DOHH2 (cell line): ENCODE results near the gene CHCHD6.
"Not testable (repeated sequence)": the region's sequence is repeated elsewhere in the genome, so short reads cannot be mapped to it uniquely, and the experiment has no call there.

Source experiments
- H3F3A ChIP-seq: fragments of 200-600 bp; sonication (generic), shearing (Covaris generic); 2 replicates; pipeline ENCODE4 v1.6.0; 2016; ENCODE audit warnings: antibody characterized with exemption, mild to moderate bottlenecking; ENCODE audit not compliant: control insufficient read depth, insufficient read depth
- H3K27ac ChIP-seq: fragments of 200-600 bp; sonication (generic); 2 replicates; pipeline ENCODE4 v1.5.1; 2014; ENCODE audit warnings: low read depth, mild to moderate bottlenecking, low read length, moderate library complexity
- H3K27me3 ChIP-seq: fragments of 200-600 bp; sonication (generic); 2 replicates; pipeline ENCODE4 v1.6.1; 2014; ENCODE audit warnings: mild to moderate bottlenecking, low read length, mixed read lengths; ENCODE audit not compliant: control insufficient read depth
- H3K36me3 ChIP-seq: fragments of 200-600 bp; sonication (generic); 2 replicates; pipeline ENCODE4 v1.6.1; 2014; ENCODE audit warnings: mild to moderate bottlenecking, low read length, moderate library complexity, mixed read lengths; ENCODE audit not compliant: control insufficient read depth
- H3K4me1 ChIP-seq: fragments of 200-600 bp; sonication (generic); 2 replicates; pipeline ENCODE4 v1.6.1; 2014; ENCODE audit warnings: mild to moderate bottlenecking, low read length, mixed read lengths; ENCODE audit not compliant: control insufficient read depth
- H3K4me2 ChIP-seq: fragments of 200-600 bp; sonication (generic); 2 replicates; pipeline ENCODE4 v1.6.0; 2014; ENCODE audit warnings: mild to moderate bottlenecking, low read length, moderate library complexity
- H3K4me3 ChIP-seq: fragments of 200-600 bp; sonication (generic); 2 replicates; pipeline ENCODE4 v1.5.1; 2014; ENCODE audit warnings: mild to moderate bottlenecking, low read length, mixed read lengths
- H3K79me2 ChIP-seq: fragments of 200-600 bp; sonication (generic); 2 replicates; pipeline ENCODE4 v1.6.1; 2014; ENCODE audit warnings: mild to moderate bottlenecking, low read length, mixed read lengths; ENCODE audit not compliant: control insufficient read depth
- H3K9me2 ChIP-seq: fragments of 200-600 bp; sonication (generic); replicated peaks from 2 replicates; pipeline ENCODE4 v1.6.1; 2014; ENCODE audit warnings: mild to moderate bottlenecking, low read length, mixed read lengths; ENCODE audit not compliant: control insufficient read depth
- H3K9me3 ChIP-seq: fragments of 200-600 bp; sonication (generic); 2 replicates; pipeline ENCODE4 v1.6.1; 2014; ENCODE audit warnings: antibody characterized with exemption, low read length, mixed read lengths; ENCODE audit not compliant: control insufficient read depth, insufficient read depth
- H4K20me1 ChIP-seq: fragments of 200-600 bp; sonication (generic); 2 replicates; pipeline ENCODE4 v1.6.0; 2014; ENCODE audit warnings: low read depth, mild to moderate bottlenecking, antibody characterized with exemption, low read length, moderate library complexity; ENCODE audit not compliant: control insufficient read depth, insufficient read depth
- CTCF ChIP-seq: fragments of 200-600 bp; sonication (generic); IDR thresholded peaks from one replicate; pipeline ENCODE4 v1.5.1; 2014; ENCODE audit warnings: antibody characterized with exemption, mild to moderate bottlenecking, low read depth, low read length; ENCODE audit not compliant: poor library complexity, severe bottlenecking
- EZH2phosphoT487 ChIP-seq: fragments of 200-600 bp; sonication (generic); IDR thresholded peaks from 2 replicates; pipeline ENCODE4 v1.6.1; 2017; ENCODE audit warnings: borderline replicate concordance, mild to moderate bottlenecking, antibody characterized with exemption, low read length, moderate library complexity, mixed read lengths

CHCHD6 gene

DNA sequence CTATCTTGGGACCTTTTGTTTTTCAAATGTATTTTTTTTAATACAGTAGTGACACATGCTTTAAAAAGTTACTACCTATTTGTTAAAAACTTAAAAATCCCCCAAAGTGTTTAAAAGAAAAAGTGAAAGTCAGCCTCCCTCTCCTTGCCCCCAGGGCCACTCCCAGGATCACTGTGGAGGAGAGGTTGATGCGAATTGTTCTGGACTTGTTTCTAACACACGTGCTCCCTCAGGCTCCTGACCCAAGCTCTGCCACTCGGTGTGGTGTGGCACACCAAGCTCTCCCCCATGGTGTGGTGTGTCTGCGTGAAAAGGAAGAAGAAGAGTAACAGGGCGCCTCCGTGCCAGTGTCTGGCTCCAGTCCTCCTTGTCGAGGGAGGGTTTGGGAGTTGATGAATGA lies 93.5 kb downstream of the CHCHD6 start:
- TF ChIP-seq CTCF (no peak), EZH2phosphoT487 (no peak)

DNA sequence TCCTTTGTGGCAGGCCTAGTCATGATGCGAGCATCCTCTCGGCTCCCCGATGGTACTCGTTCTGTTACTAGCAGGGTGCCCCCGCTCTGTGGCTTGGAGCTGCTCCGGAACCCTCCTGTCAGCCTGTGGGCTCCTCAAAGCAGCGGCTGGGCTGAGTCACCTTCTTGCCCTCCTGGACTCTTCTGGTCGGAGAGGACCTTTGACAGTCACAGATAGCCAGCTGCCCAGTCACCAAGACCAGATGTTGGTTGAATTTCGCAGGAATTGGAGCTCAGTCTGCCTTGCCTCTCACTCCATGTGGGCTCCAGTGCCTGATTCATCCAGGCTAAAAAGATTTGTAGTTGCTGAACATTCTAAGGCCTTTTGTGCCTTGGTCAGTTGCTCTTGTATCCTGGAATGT lies 94.5 kb downstream of the CHCHD6 start:
- no peaks in the 10 kb centered on the region for H3F3A ChIP-seq
- H3K27me3 ChIP-seq: no peaks in the 10 kb centered on the region
- H3K4me3 ChIP-seq: no peak overlapping the region
- H3K4me2 ChIP-seq: no peak overlapping the region
- no peaks in the 10 kb centered on the region for H3K36me3 ChIP-seq
- TF ChIP-seq EZH2phosphoT487 (no peak), CTCF (no peak)
- no peaks in the 10 kb centered on the region for H3K9me3 ChIP-seq
- H3K79me2 ChIP-seq: no peaks in the 10 kb centered on the region
- no peaks in the 10 kb centered on the region for H4K20me1 ChIP-seq
- no peak overlapping the region for H3K27ac ChIP-seq
- H3K9me2 ChIP-seq: no peaks in the 10 kb centered on the region
- H3K4me1 ChIP-seq: no peaks in the 10 kb centered on the region

More for the DNA sequence above, 93.5 kb downstream of the CHCHD6 start:
- no peak overlapping the region for H3K4me3 ChIP-seq
- H3K36me3 ChIP-seq: no peaks in the 10 kb centered on the region
- H3K4me1 ChIP-seq: no peaks in the 10 kb centered on the region
- no peaks in the 10 kb centered on the region for H4K20me1 ChIP-seq
- H3K4me2 ChIP-seq: no peak overlapping the region
- no peaks in the 10 kb centered on the region for H3K79me2 ChIP-seq
- no peaks in the 10 kb centered on the region for H3K27me3 ChIP-seq
- H3K9me3 ChIP-seq: 0 out of 2 replicates have a peak, but pooled peaks cover 3% of the 10 kb centered on the region
- no peak overlapping the region for H3K27ac ChIP-seq
- no peaks in the 10 kb centered on the region for H3F3A ChIP-seq
- no peaks in the 10 kb centered on the region for H3K9me2 ChIP-seq

GRCh38 chr3:126799099-126799498 lies 95.1 kb downstream of the CHCHD6 start:
- H3K9me2 ChIP-seq: no peaks in the 10 kb centered on the region
- no peak overlapping the region for H3K27ac ChIP-seq
- no peaks in the 10 kb centered on the region for H3K79me2 ChIP-seq
- no peaks in the 10 kb centered on the region for H3K4me1 ChIP-seq
- no peak for TF ChIP-seq CTCF
- no peak for TF ChIP-seq EZH2phosphoT487
- H3K4me2 ChIP-seq: no peak overlapping the region
- H3F3A ChIP-seq: no peaks in the 10 kb centered on the region
- no peaks in the 10 kb centered on the region for H3K9me3 ChIP-seq
- no peak overlapping the region for H3K4me3 ChIP-seq
- no peaks in the 10 kb centered on the region for H3K36me3 ChIP-seq
- no peaks in the 10 kb centered on the region for H3K27me3 ChIP-seq
- no peaks in the 10 kb centered on the region for H4K20me1 ChIP-seq

DNA sequence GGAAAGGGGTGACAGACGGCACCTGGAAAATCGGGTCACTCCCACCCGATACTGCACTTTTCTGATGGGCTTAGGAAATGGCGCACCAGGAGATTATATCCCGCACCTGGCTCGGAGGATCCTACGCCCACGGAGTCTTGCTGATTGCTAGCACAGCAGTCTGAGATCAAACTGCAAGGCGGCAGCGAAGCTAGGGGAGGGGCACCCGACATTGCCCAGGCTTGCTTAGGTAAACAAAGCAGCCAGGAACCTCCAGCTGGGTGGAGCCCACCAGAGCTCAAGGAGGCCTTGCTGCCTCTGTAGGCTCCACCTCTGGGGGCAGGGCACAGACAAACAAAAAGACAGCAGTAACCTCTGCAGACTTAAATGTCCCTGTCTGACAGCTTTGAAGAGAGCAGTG lies 97.3 kb downstream of the CHCHD6 start:
- H3K27me3 ChIP-seq, H3K27ac ChIP-seq, H3K4me3 ChIP-seq, H3K79me2 ChIP-seq, H3F3A ChIP-seq, H3K36me3 ChIP-seq, H3K4me2 ChIP-seq, H3K4me1 ChIP-seq, H3K9me3 ChIP-seq, H4K20me1 ChIP-seq, H3K9me2 ChIP-seq: not testable (repeated sequence)
